Measurements from ENCODE around the gene B3GNT5. TPM values are rescaled to one million over a fixed set of nuclear protein-coding genes. Genes with fewer than 3 reads are reported as not detected.
A peak's percentile ranks its signal among the peaks of the same experiment; 100 is the strongest.

The B3GNT5 gene
- total and polyA plus RNA-seq, 3 donors from 2014 or later, result 5.9 to 18.3 (median 6.3) TPM

DNA sequence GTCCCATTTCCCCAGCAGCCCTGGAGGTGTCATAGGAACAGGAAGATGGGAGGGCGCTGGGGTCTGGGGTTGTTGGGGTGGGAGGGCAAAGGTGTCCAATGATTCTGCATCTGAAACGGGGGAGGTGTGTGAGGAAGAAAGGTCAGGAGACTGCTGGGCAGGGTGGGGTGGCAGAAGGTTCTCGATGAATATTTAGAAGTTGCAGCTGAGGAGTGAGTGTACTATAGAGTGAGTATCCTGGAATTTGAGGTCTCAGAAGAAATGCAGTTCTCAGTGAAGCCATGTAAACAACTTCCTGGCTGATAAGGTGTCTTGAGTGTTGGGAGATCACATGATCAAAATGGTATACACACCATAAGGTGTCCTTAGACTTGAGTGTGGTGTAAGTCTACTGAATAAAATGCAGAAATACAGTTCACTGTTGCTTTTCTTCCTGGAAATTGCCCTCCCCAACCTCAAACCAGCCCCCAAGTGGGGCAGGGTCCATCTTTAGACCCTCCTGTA lies 9.9 kb downstream of the B3GNT5 start:
- Histone ChIP-seq H3K27ac (no peak overlapping the region), H3K4me1 (peaks cover 17% of the 10 kb centered on the region), H3K9me3 (no peaks in the 10 kb centered on the region), H3K36me3 (ENCODE audit: low read depth, missing control alignments) (no peaks in the 10 kb centered on the region), H3K27me3 (no peaks in the 10 kb centered on the region), H3K4me3 (no peak overlapping the region)
- no peak for TF ChIP-seq CTCF (IDR thresholded peaks at IDR 0.05)
- TF ChIP-seq POLR2A (IDR thresholded peaks at IDR 0.05), result no peak
- WGBS, 2 donors, result 83 to 93% methylated on average over 3 of the region's 3 CpGs
- no peak for DNase-seq
- intact Hi-C loops (cut with DNase I; ENCODE audit: low total_unique reads), result no loop called here

DNA sequence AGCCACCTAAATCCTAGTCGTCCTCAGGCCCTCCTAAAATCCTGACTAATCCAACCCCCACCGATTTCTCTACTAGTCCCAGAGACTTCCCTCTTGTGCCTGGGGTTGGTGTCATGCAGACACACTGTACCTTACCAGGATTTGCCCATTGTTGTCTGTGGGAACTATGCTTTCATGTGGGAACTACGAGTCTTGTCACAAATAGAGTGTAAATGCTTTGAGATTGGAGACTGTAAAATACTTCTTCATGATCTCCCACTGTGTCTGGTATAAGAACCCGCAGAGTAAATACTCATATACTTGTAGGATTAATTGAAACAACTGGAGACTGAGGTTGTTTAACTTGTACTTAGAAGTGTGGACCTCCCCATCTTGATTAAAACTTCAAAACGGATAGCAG lies 11.2 kb downstream of the B3GNT5 start:
- Histone ChIP-seq H3K36me3 (ENCODE audit: low read depth, missing control alignments) (no peaks in the 10 kb centered on the region), H3K27ac (no peak overlapping the region), H3K4me3 (no peak overlapping the region), H3K9me3 (no peaks in the 10 kb centered on the region), H3K4me1 (peaks cover 13% of the 10 kb centered on the region), H3K27me3 (no peaks in the 10 kb centered on the region)
- intact Hi-C loops (cut with DNase I; ENCODE audit: low total_unique reads), result no loop called here
- TF ChIP-seq CTCF (IDR thresholded peaks at IDR 0.05) (no peak), POLR2A (IDR thresholded peaks at IDR 0.05) (no peak)
- WGBS, 2 donors, result 74 to 77% methylated on average over 5 of the region's 5 CpGs
- DNase-seq, result no peak

GRCh38 chr3:183265157-183265642 lies 12.1 kb downstream of the B3GNT5 start:
- 27 to 40% methylated on average over 15 of the region's 15 CpGs for WGBS, 2 donors
- intact Hi-C loops (cut with DNase I; ENCODE audit: low total_unique reads), result no loop called here
- Histone ChIP-seq H3K4me3 (no peak overlapping the region), H3K27ac (peak overlapping the region in 1 of 2 donors; percentile 53), H3K36me3 (ENCODE audit: low read depth, missing control alignments) (no peaks in the 10 kb centered on the region), H3K4me1 (peaks cover 13% of the 10 kb centered on the region), H3K27me3 (no peaks in the 10 kb centered on the region), H3K9me3 (no peaks in the 10 kb centered on the region)
- peak; percentile 32 for DNase-seq
- TF ChIP-seq CTCF (IDR thresholded peaks at IDR 0.05) (no peak), POLR2A (IDR thresholded peaks at IDR 0.05) (no peak)

DNA sequence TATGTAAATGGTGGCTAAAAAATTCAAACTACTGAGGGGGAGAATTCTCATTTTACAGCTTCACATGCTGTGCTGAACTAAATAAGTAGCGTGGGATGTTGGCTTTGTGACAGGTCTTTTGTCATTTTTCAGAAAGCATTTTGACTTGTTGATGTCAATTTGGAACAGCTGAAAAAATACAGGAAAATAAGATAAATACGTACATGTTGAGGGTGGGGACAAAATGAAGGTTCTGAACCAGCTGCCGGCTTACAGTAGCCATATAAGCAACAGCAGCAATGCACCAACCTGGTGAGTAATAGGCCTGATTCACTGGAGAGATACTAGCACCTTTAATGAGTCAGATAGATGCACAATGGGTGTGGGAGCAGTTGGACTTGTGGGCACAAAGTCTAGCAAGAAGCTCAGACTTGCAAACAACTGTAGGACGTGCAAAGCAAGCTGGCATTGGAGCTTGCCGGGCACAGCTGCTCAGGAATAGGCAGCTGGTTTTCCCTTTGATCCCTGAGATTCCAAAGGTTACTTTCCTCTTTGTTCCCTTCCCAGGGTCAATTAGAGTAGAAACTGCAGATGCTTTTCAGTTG lies 12.9 kb downstream of the B3GNT5 start:
- 62 to 63% methylated on average over 5 of the region's 5 CpGs for WGBS, 2 donors
- Histone ChIP-seq H3K9me3 (no peaks in the 10 kb centered on the region), H3K36me3 (ENCODE audit: low read depth, missing control alignments) (no peaks in the 10 kb centered on the region), H3K4me1 (peaks cover 13% of the 10 kb centered on the region), H3K27me3 (no peaks in the 10 kb centered on the region), H3K27ac (no peak overlapping the region), H3K4me3 (no peak overlapping the region)
- intact Hi-C loops (cut with DNase I; ENCODE audit: low total_unique reads), result no loop called here
- DNase-seq, result no peak
- TF ChIP-seq POLR2A (IDR thresholded peaks at IDR 0.05), result no peak
- TF ChIP-seq CTCF (IDR thresholded peaks at IDR 0.05), result no peak

DNA sequence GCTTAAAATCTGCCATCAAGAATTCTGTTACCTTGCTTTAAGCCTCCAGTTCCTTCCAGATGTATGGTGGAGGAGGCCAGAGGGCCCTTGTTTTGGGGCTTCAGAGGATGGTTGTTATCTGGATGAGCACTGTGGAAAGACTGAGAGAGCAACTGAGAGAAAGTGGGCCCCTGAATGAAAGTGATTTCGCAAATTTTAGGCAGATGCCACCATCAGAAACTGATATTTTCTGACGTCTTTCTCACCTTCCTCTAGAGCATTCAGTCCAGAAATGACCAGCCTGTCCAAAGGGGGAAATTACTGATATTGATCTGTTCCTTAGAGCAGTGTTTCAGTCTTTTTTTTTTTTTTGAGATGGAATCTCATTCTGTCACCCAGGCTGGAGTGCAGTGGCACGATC lies 13.4 kb downstream of the B3GNT5 start:
- Histone ChIP-seq H3K4me1 (peaks cover 13% of the 10 kb centered on the region), H3K27ac (no peak overlapping the region), H3K4me3 (no peak overlapping the region), H3K27me3 (no peaks in the 10 kb centered on the region), H3K9me3 (no peaks in the 10 kb centered on the region), H3K36me3 (ENCODE audit: low read depth, missing control alignments) (no peaks in the 10 kb centered on the region)
- no peak for DNase-seq
- intact Hi-C loops (cut with DNase I; ENCODE audit: low total_unique reads), result no loop called here
- TF ChIP-seq CTCF (IDR thresholded peaks at IDR 0.05) (no peak), POLR2A (IDR thresholded peaks at IDR 0.05) (no peak)
- WGBS, 2 donors, result 87 to 90% methylated on average over 3 of the region's 3 CpGs

Measured in testis (tissue), 3 donors.